ENCODE measurements around the gene EMP2.

DNA sequence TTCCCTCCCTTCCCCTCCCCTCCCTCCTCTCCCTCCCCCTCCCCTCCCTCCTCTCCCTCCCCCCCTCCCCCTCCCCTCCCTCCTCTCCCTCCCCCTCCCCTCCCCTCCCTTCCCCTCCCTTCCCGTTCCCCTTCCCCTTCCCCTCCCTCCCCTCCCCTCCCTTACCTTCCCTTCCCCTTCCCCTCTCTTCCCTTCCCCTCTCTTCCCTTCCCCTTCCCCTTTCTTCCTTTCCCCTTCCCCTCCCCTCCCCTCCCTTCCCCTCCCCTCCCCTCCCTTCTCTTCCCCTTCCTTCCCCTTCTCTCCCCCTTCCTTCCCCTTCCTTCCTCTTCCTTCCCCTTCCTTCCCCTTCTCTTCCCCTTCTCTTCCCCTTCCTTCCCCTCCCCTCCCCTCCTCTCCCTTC lies 61.1 kb downstream of the EMP2 start:
- TF ChIP-seq, protein P1, sequence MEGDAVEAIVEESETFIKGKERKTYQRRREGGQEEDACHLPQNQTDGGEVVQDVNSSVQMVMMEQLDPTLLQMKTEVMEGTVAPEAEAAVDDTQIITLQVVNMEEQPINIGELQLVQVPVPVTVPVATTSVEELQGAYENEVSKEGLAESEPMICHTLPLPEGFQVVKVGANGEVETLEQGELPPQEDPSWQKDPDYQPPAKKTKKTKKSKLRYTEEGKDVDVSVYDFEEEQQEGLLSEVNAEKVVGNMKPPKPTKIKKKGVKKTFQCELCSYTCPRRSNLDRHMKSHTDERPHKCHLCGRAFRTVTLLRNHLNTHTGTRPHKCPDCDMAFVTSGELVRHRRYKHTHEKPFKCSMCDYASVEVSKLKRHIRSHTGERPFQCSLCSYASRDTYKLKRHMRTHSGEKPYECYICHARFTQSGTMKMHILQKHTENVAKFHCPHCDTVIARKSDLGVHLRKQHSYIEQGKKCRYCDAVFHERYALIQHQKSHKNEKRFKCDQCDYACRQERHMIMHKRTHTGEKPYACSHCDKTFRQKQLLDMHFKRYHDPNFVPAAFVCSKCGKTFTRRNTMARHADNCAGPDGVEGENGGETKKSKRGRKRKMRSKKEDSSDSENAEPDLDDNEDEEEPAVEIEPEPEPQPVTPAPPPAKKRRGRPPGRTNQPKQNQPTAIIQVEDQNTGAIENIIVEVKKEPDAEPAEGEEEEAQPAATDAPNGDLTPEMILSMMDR (IDR thresholded peaks at IDR 0.05) = no peak
- no peak for TF ChIP-seq POLR2A (IDR thresholded peaks at IDR 0.05)
